ENCODE results near the gene NRXN3.
A peak's percentile ranks its signal among the peaks of the same experiment; 100 is the strongest.

The NRXN3 gene

GRCh38 chr14:79831195-79831892 is 1661.2 kb downstream of the NRXN3 start:
- peak; percentile 51 for DNase-seq (ENCODE audit: extremely low read depth, low read depth)
- no peak for TF ChIP-seq CTCF (IDR thresholded peaks at IDR 0.05; ENCODE audit: low read depth, low read length, missing control alignments)
- no peak overlapping the region for H3K4me3 ChIP-seq (replicated peaks; ENCODE audit: low read depth, low read length)

DNA sequence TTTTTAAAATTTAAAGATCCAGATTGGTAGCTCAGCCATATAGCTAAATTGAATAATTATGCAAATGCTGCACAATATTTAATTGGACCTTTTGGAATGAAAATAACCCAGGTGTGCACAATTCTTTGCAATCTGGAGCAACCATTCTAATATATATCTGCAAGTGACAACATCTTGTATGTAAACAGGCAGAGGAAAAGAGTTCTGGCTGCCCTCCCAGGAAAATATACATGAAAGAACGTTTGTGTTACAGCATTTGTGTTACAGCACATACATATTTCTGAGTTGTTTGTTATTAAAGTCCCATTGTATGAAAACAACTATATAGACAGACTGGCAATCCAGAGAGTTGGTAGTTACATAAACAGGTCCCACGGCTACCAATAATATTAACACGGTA is 1663.6 kb downstream of the NRXN3 start:
- TF ChIP-seq CTCF (IDR thresholded peaks at IDR 0.05; ENCODE audit: low read depth, low read length, missing control alignments), result no peak
- no peak for DNase-seq (ENCODE audit: extremely low read depth, low read depth)
- no peak overlapping the region for H3K4me3 ChIP-seq (replicated peaks; ENCODE audit: low read depth, low read length)

- H3K4me3 ChIP-seq (replicated peaks; ENCODE audit: low read depth, low read length), result no peak overlapping the region
- DNase-seq (ENCODE audit: extremely low read depth, low read depth), result no peak
- no peak for TF ChIP-seq CTCF (IDR thresholded peaks at IDR 0.05; ENCODE audit: low read depth, low read length, missing control alignments)
Measured at GRCh38 chr14:79834868-79835267, 1664.7 kb downstream of the NRXN3 start.

DNA sequence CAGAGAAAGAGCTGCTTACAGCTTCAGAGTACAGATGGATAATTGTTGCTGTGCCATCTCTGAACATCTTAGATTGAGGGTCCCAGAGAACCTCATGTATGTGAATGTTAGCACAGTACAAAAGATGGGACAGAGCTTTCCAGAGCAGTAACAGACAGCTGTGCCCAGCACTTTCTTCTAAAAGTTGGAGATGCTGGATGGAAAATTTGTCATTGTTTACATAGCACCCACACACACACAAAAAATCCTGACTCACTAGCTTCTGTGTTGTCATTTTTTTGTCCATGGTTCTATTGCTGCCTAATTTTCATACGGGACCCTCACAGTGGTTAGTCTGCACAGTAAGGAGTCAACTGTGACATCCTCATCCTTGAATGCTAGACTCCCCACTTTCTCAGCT is 1666.4 kb downstream of the NRXN3 start:
- no peak overlapping the region for H3K4me3 ChIP-seq (replicated peaks; ENCODE audit: low read depth, low read length)
- DNase-seq (ENCODE audit: extremely low read depth, low read depth), result no peak
- no peak for TF ChIP-seq CTCF (IDR thresholded peaks at IDR 0.05; ENCODE audit: low read depth, low read length, missing control alignments)

- no peak for DNase-seq (ENCODE audit: extremely low read depth, low read depth)
- TF ChIP-seq CTCF (IDR thresholded peaks at IDR 0.05; ENCODE audit: low read depth, low read length, missing control alignments), result no peak
- H3K4me3 ChIP-seq (replicated peaks; ENCODE audit: low read depth, low read length), result no peak overlapping the region
Measured at GRCh38 chr14:79837699-79838098, 1667.5 kb downstream of the NRXN3 start.

GRCh38 chr14:79840103-79840502 is 1669.9 kb downstream of the NRXN3 start:
- H3K4me3 ChIP-seq (replicated peaks; ENCODE audit: low read depth, low read length), result no peak overlapping the region
- TF ChIP-seq CTCF (IDR thresholded peaks at IDR 0.05; ENCODE audit: low read depth, low read length, missing control alignments), result no peak
- no peak for DNase-seq (ENCODE audit: extremely low read depth, low read depth)

DNA sequence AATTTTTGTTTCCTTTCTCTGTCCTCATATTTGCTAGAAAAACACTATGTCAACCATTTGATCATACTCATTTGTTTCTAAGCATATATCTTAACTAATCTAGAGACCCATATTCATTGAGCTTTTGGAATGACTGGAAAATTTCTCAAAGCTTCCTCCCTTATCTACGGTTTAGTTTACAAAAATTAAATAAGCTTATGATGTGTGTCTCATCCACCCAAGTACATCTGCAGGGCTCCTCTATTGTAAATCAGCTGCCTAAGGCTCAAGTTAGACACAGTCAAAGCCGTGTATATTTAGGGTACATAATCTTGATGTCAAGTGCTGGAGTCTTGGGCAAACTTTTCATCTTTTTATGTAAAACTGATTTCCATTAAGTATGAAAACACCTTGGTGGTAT is 1670.7 kb downstream of the NRXN3 start:
- DNase-seq (ENCODE audit: extremely low read depth, low read depth), result no peak
- no peak for TF ChIP-seq CTCF (IDR thresholded peaks at IDR 0.05; ENCODE audit: low read depth, low read length, missing control alignments)

More for the DNA sequence above, 1670.7 kb downstream of the NRXN3 start:
- H3K4me3 ChIP-seq (replicated peaks; ENCODE audit: low read depth, low read length), result no peak overlapping the region

All from HFF-Myc (cell line).